K562 (cell line): ENCODE results near the gene CYB5B.

Source experiments
- BCLAF1 ChIP-seq, 2 experiments: fragments of 450-650 bp in 1 of 2; IDR thresholded peaks; 2 replicates each; pipeline ENCODE4 v1.6.1; 2011 to 2017; ENCODE audit warnings: low read depth in 2 of 2, antibody characterized with exemption in 1 of 2, borderline replicate concordance in 1 of 2, low read length in 1 of 2, mild to moderate bottlenecking in 1 of 2, mixed read lengths in 1 of 2; ENCODE audit not compliant: control insufficient read depth in 1 of 2
- BHLHE40 ChIP-seq: IDR thresholded peaks from 2 replicates; pipeline ENCODE4 v1.6.1; 2011; ENCODE audit warnings: low read length, improper control_type of control experiment
- E2F3 ChIP-seq: fragments of 250-450 bp; sonication (Bioruptor Pico); IDR thresholded peaks from 2 replicates; pipeline ENCODE4 v1.4.0; 2020; ENCODE audit warnings: mild to moderate bottlenecking
- PHF8 ChIP-seq: fragments of 200-600 bp; sonication (generic); IDR thresholded peaks from 2 replicates; pipeline ENCODE4 v1.6.1; 2012; ENCODE audit warnings: mixed run types, mild to moderate bottlenecking, inconsistent platforms, low read length, moderate library complexity, borderline replicate concordance
- SLC30A9 ChIP-seq: fragments of 250-450 bp; sonication (Bioruptor Pico); IDR thresholded peaks from 2 replicates; pipeline ENCODE4 v1.8.0; 2022; ENCODE audit warnings: mild to moderate bottlenecking, moderate library complexity
- TFAM ChIP-seq: fragments of 250-450 bp; sonication (Bioruptor Pico); conservative IDR thresholded peaks from 2 replicates; pipeline ENCODE4 v1.5.0; 2021; ENCODE audit warnings: mild to moderate bottlenecking, moderate library complexity
- TF ChIP-seq, protein P1 (sequence below): sonication (generic); formaldehyde crosslinking; IDR thresholded peaks from 2 replicates; pipeline ENCODE4 v1.8.0; 2022; ENCODE audit warnings: mild to moderate bottlenecking, missing genetic modification reagents, borderline replicate concordance
- TF ChIP-seq, protein P2 (sequence below), 2 experiments: fragments of 450-650 bp; formaldehyde crosslinking in 1 of 2; IDR thresholded peaks; 2 replicates each; pipeline versions ENCODE4 v1.4.0 to v1.6.1; 2014 to 2020; ENCODE audit warnings: mild to moderate bottlenecking in 2 of 2, borderline replicate concordance in 1 of 2, low read depth in 1 of 2

DNA sequence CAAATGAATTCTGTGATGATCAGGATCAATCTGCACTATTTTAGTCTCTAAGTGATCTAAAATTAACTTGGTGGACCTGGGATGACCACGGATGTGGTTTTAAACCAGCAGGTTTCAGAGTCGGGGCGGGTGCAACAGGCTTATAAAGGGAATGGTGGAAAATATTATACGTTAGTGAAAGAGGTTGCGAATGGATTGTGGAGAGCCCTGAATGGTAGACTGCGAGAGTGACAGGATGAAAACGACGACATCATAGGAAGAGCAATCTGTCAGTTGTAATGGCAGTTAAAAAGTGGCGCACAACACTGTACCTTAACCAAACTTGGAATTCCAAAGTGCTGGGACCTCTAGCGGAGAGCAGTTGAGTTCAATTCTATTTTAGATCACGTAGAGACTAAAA lies 1.2 kb upstream of the CYB5B start:
- TF ChIP-seq BCLAF1 (IDR thresholded peaks at IDR 0.05; ENCODE audit: borderline replicate concordance in 1 of 2, control insufficient read depth in 1 of 2, low read depth in 2 of 2, low read length in 1 of 2), result no peak
- TF ChIP-seq, protein P1, sequence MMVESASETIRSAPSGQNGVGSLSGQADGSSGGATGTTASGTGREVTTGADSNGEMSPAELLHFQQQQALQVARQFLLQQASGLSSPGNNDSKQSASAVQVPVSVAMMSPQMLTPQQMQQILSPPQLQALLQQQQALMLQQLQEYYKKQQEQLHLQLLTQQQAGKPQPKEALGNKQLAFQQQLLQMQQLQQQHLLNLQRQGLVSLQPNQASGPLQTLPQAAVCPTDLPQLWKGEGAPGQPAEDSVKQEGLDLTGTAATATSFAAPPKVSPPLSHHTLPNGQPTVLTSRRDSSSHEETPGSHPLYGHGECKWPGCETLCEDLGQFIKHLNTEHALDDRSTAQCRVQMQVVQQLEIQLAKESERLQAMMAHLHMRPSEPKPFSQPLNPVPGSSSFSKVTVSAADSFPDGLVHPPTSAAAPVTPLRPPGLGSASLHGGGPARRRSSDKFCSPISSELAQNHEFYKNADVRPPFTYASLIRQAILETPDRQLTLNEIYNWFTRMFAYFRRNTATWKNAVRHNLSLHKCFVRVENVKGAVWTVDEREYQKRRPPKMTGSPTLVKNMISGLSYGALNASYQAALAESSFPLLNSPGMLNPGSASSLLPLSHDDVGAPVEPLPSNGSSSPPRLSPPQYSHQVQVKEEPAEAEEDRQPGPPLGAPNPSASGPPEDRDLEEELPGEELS (CRISPR knock-in tag), result no peak
- no peak for TF ChIP-seq TFAM (CRISPR knock-in tag)
- TF ChIP-seq PHF8, result no peak
- TF ChIP-seq SLC30A9, result no peak
- TF ChIP-seq, protein P2, sequence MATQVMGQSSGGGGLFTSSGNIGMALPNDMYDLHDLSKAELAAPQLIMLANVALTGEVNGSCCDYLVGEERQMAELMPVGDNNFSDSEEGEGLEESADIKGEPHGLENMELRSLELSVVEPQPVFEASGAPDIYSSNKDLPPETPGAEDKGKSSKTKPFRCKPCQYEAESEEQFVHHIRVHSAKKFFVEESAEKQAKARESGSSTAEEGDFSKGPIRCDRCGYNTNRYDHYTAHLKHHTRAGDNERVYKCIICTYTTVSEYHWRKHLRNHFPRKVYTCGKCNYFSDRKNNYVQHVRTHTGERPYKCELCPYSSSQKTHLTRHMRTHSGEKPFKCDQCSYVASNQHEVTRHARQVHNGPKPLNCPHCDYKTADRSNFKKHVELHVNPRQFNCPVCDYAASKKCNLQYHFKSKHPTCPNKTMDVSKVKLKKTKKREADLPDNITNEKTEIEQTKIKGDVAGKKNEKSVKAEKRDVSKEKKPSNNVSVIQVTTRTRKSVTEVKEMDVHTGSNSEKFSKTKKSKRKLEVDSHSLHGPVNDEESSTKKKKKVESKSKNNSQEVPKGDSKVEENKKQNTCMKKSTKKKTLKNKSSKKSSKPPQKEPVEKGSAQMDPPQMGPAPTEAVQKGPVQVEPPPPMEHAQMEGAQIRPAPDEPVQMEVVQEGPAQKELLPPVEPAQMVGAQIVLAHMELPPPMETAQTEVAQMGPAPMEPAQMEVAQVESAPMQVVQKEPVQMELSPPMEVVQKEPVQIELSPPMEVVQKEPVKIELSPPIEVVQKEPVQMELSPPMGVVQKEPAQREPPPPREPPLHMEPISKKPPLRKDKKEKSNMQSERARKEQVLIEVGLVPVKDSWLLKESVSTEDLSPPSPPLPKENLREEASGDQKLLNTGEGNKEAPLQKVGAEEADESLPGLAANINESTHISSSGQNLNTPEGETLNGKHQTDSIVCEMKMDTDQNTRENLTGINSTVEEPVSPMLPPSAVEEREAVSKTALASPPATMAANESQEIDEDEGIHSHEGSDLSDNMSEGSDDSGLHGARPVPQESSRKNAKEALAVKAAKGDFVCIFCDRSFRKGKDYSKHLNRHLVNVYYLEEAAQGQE (IDR thresholded peaks at IDR 0.05; ENCODE audit: borderline replicate concordance), result no peak
- TF ChIP-seq, protein P2 (CRISPR knock-in tag; IDR thresholded peaks at IDR 0.05; ENCODE audit: low read depth), result no peak
- no peak for TF ChIP-seq E2F3 (CRISPR knock-in tag)
- TF ChIP-seq BHLHE40, result no peak
